GM12878 (cell line): ENCODE data around the gene PROX1. TPM values are rescaled to one million over a fixed set of nuclear protein-coding genes. Genes with fewer than 3 reads are reported as not detected.

Source experiments
- DPF2 ChIP-seq: fragments of 450-650 bp; IDR thresholded peaks from 2 replicates; pipeline ENCODE4 v1.6.1; 2017; ENCODE audit warnings: mild to moderate bottlenecking
- E4F1 ChIP-seq: fragments of 450-650 bp; IDR thresholded peaks from 2 replicates; pipeline ENCODE4 v1.6.1; 2018; ENCODE audit warnings: borderline replicate concordance, mild to moderate bottlenecking; ENCODE audit not compliant: partially characterized antibody
- ELK1 ChIP-seq: IDR thresholded peaks from 2 replicates; pipeline ENCODE4 v1.6.1; 2012; ENCODE audit warnings: low read depth, low read length, improper control_type of control experiment
- HCFC1 ChIP-seq: fragments of 150-350 bp; IDR thresholded peaks from 2 replicates; pipeline ENCODE4 v1.6.1; 2014; ENCODE audit warnings: low read length
- HDAC6 ChIP-seq: fragments of 200-600 bp; sonication (generic); IDR thresholded peaks from one replicate; pipeline ENCODE4 v1.8.0; 2017; ENCODE audit warnings: antibody characterized with exemption; ENCODE audit not compliant: unreplicated experiment
- KDM1A ChIP-seq: fragments of 200-600 bp; sonication (generic); IDR thresholded peaks from 2 replicates; pipeline ENCODE4 v1.6.1; 2016; ENCODE audit warnings: borderline replicate concordance
- MEF2A ChIP-seq: IDR thresholded peaks from 2 replicates; pipeline ENCODE4 v1.6.1; 2011; ENCODE audit warnings: low read depth, mild to moderate bottlenecking, low read length, moderate library complexity; ENCODE audit not compliant: insufficient read depth
- MYC ChIP-seq: IDR thresholded peaks from 2 replicates; pipeline ENCODE4 v1.6.1; 2011; ENCODE audit warnings: mild to moderate bottlenecking, low read length, moderate library complexity, inconsistent platforms; ENCODE audit not compliant: insufficient read depth, insufficient replicate concordance, insufficient read length, severe bottlenecking
- NKRF ChIP-seq: fragments of 450-650 bp; conservative IDR thresholded peaks from 2 replicates; pipeline ENCODE4 v1.6.1; 2017; ENCODE audit warnings: mild to moderate bottlenecking, moderate library complexity
- PBX3 ChIP-seq: IDR thresholded peaks from 2 replicates; pipeline ENCODE4 v1.6.1; 2011; ENCODE audit warnings: mild to moderate bottlenecking, low read depth, low read length, moderate library complexity; ENCODE audit not compliant: insufficient replicate concordance
- POLR2A ChIP-seq: IDR thresholded peaks from 2 replicates; pipeline ENCODE4 v1.6.1; 2011; ENCODE audit warnings: low read depth, mild to moderate bottlenecking, low read length
- SIN3A ChIP-seq: IDR thresholded peaks from 2 replicates; pipeline ENCODE4 v1.6.1; 2012; ENCODE audit warnings: low read depth, low read length, improper control_type of control experiment
- SREBF1 ChIP-seq: IDR thresholded peaks from 2 replicates; pipeline ENCODE4 v1.6.1; 2012; ENCODE audit warnings: mild to moderate bottlenecking, low read length
- TAF1 ChIP-seq: IDR thresholded peaks from 2 replicates; pipeline ENCODE4 v1.6.1; 2011; ENCODE audit warnings: mild to moderate bottlenecking, low read depth, low read length, borderline replicate concordance
- TBL1XR1 ChIP-seq: IDR thresholded peaks from 2 replicates; pipeline ENCODE4 v1.6.1; 2012; ENCODE audit warnings: low read depth, low read length, improper control_type of control experiment
- ZNF24 ChIP-seq: fragments of 450-650 bp; IDR thresholded peaks from 2 replicates; pipeline ENCODE4 v1.6.1; 2017; ENCODE audit warnings: antibody characterized with exemption, mild to moderate bottlenecking
- polyA plus RNA-seq, 11 experiments: library from polyadenylated mRNA; depleted of rRNA in 4 of 11; unstranded in 6 of 11; stranded (reverse) in 5 of 11; fragments of >200 nt; fragmentation: Nextera tagmentation in 4 of 11; fragmentation: Illumina TruSeq in 1 of 11; extraction: Ambion mirVana in 4 of 11; extraction: Trizol in 1 of 11; gene quantifications; 1 replicate in 1 of 11; 2 replicates in 10 of 11; pipeline versions ENCODE4 v1.2.1 to v1.2.3, GENCODE V29; 2011 to 2016; ENCODE audit warnings: inconsistent platforms in 2 of 11, missing spikeins in 2 of 11, low read depth in 1 of 11
- total RNA-seq, 4 experiments: library from RNA; depleted of rRNA in 3 of 4; stranded (reverse); fragments of >200 nt in 3 of 4; fragmentation: Illumina TruSeq in 1 of 4; extraction: Trizol in 1 of 4; gene quantifications; 2 replicates each; pipeline versions ENCODE4 v1.2.1 to v1.2.3, GENCODE V29; 2013 to 2021

PROX1 gene
- total and polyA plus RNA-seq, 10 of the 15 experiments (the other 5 are each of a cell fraction or from before 2014, with no cell fraction given) = under 0.01 to 0.44 (median 0.03) TPM; not detected in 4

GRCh38 chr1:213958346-213958745 is 29.4 kb upstream of the PROX1 start (continued):
- TF ChIP-seq TAF1 (no peak), KDM1A (no peak), MEF2A (no peak), SREBF1 (no peak), TBL1XR1 (no peak), PBX3 (no peak), MYC (no peak), HCFC1 (no peak), ELK1 (no peak), NKRF (no peak), HDAC6 (no peak), E4F1 (no peak), ZNF24 (no peak), SIN3A (no peak), POLR2A (no peak), DPF2 (no peak)
